SK-N-SH treated with all-trans-retinoic acid at 6 μM for 48 hours (cell line): ENCODE data around the gene CDH8.

ENCODE experiments used
- ATAC-seq: fragments of 200-7000 bp; cut with Tn5 transposase; 3 replicates; pipeline ENCODE4 v1.9.1; 2020; ENCODE audit warnings: mild to moderate bottlenecking, moderate library complexity
- ARNTL ChIP-seq: fragments of 450-650 bp; formaldehyde crosslinking; IDR thresholded peaks from 2 replicates; pipeline ENCODE4 v1.5.0; 2020; ENCODE audit warnings: low read depth, mild to moderate bottlenecking, moderate library complexity, borderline replicate concordance
- BACH2 ChIP-seq: fragments of 250-450 bp; sonication (Bioruptor Pico); IDR thresholded peaks from 2 replicates; pipeline ENCODE4 v1.9.0; 2021; ENCODE audit warnings: mild to moderate bottlenecking, borderline replicate concordance
- CREB5 ChIP-seq: fragments of 250-450 bp; sonication (Bioruptor Pico); IDR thresholded peaks from 2 replicates; pipeline ENCODE4 v1.5.1; 2020; ENCODE audit warnings: low read depth, mild to moderate bottlenecking, moderate library complexity
- CSDC2 ChIP-seq: fragments of 250-450 bp; sonication (Bioruptor Pico); IDR thresholded peaks from 2 replicates; pipeline ENCODE4 v1.5.0; 2020; ENCODE audit warnings: mild to moderate bottlenecking, moderate library complexity
- CSRNP3 ChIP-seq: fragments of 250-450 bp; sonication (Bioruptor Pico); IDR thresholded peaks from 2 replicates; pipeline ENCODE4 v1.5.1; 2021; ENCODE audit warnings: mild to moderate bottlenecking, moderate library complexity
- ESRRG ChIP-seq: fragments of 250-450 bp; sonication (Bioruptor Pico); IDR thresholded peaks from 2 replicates; pipeline ENCODE4 v1.6.1; 2021; ENCODE audit warnings: mild to moderate bottlenecking
- GLIS3 ChIP-seq: fragments of 250-450 bp; sonication (Bioruptor Pico); IDR thresholded peaks from 2 replicates; pipeline ENCODE4 v1.5.0; 2020; ENCODE audit warnings: mild to moderate bottlenecking, moderate library complexity
- ISL1 ChIP-seq: fragments of 250-450 bp; sonication (Bioruptor Pico); IDR thresholded peaks from 2 replicates; pipeline ENCODE4 v2.1.2; 2022; ENCODE audit warnings: mild to moderate bottlenecking, moderate library complexity
- OSR1 ChIP-seq: fragments of 250-450 bp; sonication (Bioruptor Pico); IDR thresholded peaks from 2 replicates; pipeline ENCODE4 v1.8.0; 2022; ENCODE audit warnings: moderate library complexity, mild to moderate bottlenecking, inconsistent platforms
- POU6F1 ChIP-seq: fragments of 250-450 bp; sonication (Bioruptor Pico); IDR thresholded peaks from 2 replicates; pipeline ENCODE4 v1.8.0; 2021; ENCODE audit warnings: low read depth, mild to moderate bottlenecking, moderate library complexity, borderline replicate concordance
- PPARA ChIP-seq: fragments of 250-450 bp; sonication (Bioruptor Pico); IDR thresholded peaks from 2 replicates; pipeline ENCODE4 v1.5.0; 2020; ENCODE audit warnings: mild to moderate bottlenecking, borderline replicate concordance
- RARB ChIP-seq: fragments of 250-450 bp; sonication (Bioruptor Pico); IDR thresholded peaks from 2 replicates; pipeline ENCODE4 v1.8.0; 2021; ENCODE audit warnings: mild to moderate bottlenecking, moderate library complexity
- SNAI2 ChIP-seq: fragments of 250-450 bp; sonication (Bioruptor Pico); IDR thresholded peaks from 2 replicates; pipeline ENCODE4 v1.5.0; 2020; ENCODE audit warnings: mild to moderate bottlenecking, moderate library complexity
- TCF4 ChIP-seq: fragments of 250-450 bp; sonication (Bioruptor Pico); IDR thresholded peaks from 2 replicates; pipeline ENCODE4 v1.8.0; 2021; ENCODE audit warnings: mild to moderate bottlenecking, moderate library complexity, borderline replicate concordance
- ZFP3 ChIP-seq: fragments of 250-450 bp; sonication (Bioruptor Pico); IDR thresholded peaks from 2 replicates; pipeline ENCODE4 v1.5.0; 2020; ENCODE audit warnings: mild to moderate bottlenecking, moderate library complexity
- ZFP30 ChIP-seq: fragments of 450-650 bp; formaldehyde crosslinking; IDR thresholded peaks from 2 replicates; pipeline ENCODE4 v1.5.0; 2022; ENCODE audit warnings: mild to moderate bottlenecking, moderate library complexity
- ZNF565 ChIP-seq: fragments of 450-650 bp; formaldehyde crosslinking; conservative IDR thresholded peaks from 2 replicates; pipeline ENCODE4 v1.5.0; 2020; ENCODE audit warnings: low read depth, mild to moderate bottlenecking, moderate library complexity
- ZNF8 ChIP-seq: fragments of 450-650 bp; formaldehyde crosslinking; IDR thresholded peaks from 2 replicates; pipeline ENCODE4 v1.5.0; 2020; ENCODE audit warnings: mild to moderate bottlenecking, moderate library complexity
- TF ChIP-seq, protein P1 (sequence below): fragments of 250-450 bp; sonication (Bioruptor Pico); IDR thresholded peaks from 2 replicates; pipeline ENCODE4 v1.8.0; 2020; ENCODE audit warnings: mild to moderate bottlenecking, moderate library complexity, borderline replicate concordance
- TF ChIP-seq, protein P2 (sequence below): fragments of 250-450 bp; sonication (Bioruptor Pico); IDR thresholded peaks from 2 replicates; pipeline ENCODE4 v1.5.0; 2020; ENCODE audit warnings: mild to moderate bottlenecking, moderate library complexity

Gene CDH8

GRCh38 chr16:62033065-62033464 lies 3.2 kb downstream of the CDH8 start:
- no peak for ATAC-seq
- TF ChIP-seq SNAI2 (CRISPR knock-in tag) (no peak), TCF4 (CRISPR knock-in tag) (no peak), PPARA (no peak), GLIS3 (no peak), ARNTL (CRISPR knock-in tag) (no peak), ZNF8 (no peak), ZNF565 (CRISPR knock-in tag) (no peak), CSRNP3 (CRISPR knock-in tag) (no peak), ISL1 (CRISPR knock-in tag) (no peak)
- TF ChIP-seq, protein P1, sequence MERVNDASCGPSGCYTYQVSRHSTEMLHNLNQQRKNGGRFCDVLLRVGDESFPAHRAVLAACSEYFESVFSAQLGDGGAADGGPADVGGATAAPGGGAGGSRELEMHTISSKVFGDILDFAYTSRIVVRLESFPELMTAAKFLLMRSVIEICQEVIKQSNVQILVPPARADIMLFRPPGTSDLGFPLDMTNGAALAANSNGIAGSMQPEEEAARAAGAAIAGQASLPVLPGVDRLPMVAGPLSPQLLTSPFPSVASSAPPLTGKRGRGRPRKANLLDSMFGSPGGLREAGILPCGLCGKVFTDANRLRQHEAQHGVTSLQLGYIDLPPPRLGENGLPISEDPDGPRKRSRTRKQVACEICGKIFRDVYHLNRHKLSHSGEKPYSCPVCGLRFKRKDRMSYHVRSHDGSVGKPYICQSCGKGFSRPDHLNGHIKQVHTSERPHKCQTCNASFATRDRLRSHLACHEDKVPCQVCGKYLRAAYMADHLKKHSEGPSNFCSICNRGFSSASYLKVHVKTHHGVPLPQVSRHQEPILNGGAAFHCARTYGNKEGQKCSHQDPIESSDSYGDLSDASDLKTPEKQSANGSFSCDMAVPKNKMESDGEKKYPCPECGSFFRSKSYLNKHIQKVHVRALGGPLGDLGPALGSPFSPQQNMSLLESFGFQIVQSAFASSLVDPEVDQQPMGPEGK: no peak
- TF ChIP-seq, all 23 proteins: peak for 0

GRCh38 chr16:62029947-62030346 lies 6.3 kb downstream of the CDH8 start:
- TF ChIP-seq ZFP30 (CRISPR knock-in tag) (no peak), OSR1 (no peak), ZFP3 (no peak), SNAI2 (CRISPR knock-in tag) (no peak), BACH2 (CRISPR knock-in tag) (no peak), CSRNP3 (CRISPR knock-in tag) (no peak), ZNF8 (no peak), RARB (no peak), CSDC2 (no peak)
- ATAC-seq: no peak

GRCh38 chr16:62022688-62023087 lies 13.6 kb downstream of the CDH8 start:
- TF ChIP-seq CREB5 (CRISPR knock-in tag): no peak
- TF ChIP-seq SNAI2 (CRISPR knock-in tag): no peak
- no peak for TF ChIP-seq ZFP3
- TF ChIP-seq GLIS3: no peak
- no peak for TF ChIP-seq CSDC2
- no peak for TF ChIP-seq POU6F1
- no peak for TF ChIP-seq ISL1 (CRISPR knock-in tag)
- TF ChIP-seq, protein P2, sequence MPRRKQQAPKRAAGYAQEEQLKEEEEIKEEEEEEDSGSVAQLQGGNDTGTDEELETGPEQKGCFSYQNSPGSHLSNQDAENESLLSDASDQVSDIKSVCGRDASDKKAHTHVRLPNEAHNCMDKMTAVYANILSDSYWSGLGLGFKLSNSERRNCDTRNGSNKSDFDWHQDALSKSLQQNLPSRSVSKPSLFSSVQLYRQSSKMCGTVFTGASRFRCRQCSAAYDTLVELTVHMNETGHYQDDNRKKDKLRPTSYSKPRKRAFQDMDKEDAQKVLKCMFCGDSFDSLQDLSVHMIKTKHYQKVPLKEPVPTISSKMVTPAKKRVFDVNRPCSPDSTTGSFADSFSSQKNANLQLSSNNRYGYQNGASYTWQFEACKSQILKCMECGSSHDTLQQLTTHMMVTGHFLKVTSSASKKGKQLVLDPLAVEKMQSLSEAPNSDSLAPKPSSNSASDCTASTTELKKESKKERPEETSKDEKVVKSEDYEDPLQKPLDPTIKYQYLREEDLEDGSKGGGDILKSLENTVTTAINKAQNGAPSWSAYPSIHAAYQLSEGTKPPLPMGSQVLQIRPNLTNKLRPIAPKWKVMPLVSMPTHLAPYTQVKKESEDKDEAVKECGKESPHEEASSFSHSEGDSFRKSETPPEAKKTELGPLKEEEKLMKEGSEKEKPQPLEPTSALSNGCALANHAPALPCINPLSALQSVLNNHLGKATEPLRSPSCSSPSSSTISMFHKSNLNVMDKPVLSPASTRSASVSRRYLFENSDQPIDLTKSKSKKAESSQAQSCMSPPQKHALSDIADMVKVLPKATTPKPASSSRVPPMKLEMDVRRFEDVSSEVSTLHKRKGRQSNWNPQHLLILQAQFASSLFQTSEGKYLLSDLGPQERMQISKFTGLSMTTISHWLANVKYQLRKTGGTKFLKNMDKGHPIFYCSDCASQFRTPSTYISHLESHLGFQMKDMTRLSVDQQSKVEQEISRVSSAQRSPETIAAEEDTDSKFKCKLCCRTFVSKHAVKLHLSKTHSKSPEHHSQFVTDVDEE (CRISPR knock-in tag): no peak
- TF ChIP-seq BACH2 (CRISPR knock-in tag): no peak
- no peak for TF ChIP-seq ESRRG (CRISPR knock-in tag)
- TF ChIP-seq ARNTL (CRISPR knock-in tag): no peak
- ATAC-seq: no peak
